ENCODE results near the gene CCL15. TPM values are rescaled to one million over a fixed set of nuclear protein-coding genes. Genes with fewer than 3 reads are reported as not detected.

The CCL15 gene
- total RNA-seq, 1 donor from 2014 or later = not detected

- H3K36me3 ChIP-seq = no peaks in the 10 kb centered on the region
- no peaks in the 10 kb centered on the region for H3K4me1 ChIP-seq
- DNase-seq (ENCODE audit: extremely low spot score in 2 of 2) = peak in 1 of 2 donors; percentile 56
- H3K27ac ChIP-seq = no peak overlapping the region
- H3K9me3 ChIP-seq = no peaks in the 10 kb centered on the region
- no peaks in the 10 kb centered on the region for H3K27me3 ChIP-seq
- intact Hi-C loops (cut with DNase I) = no loop called here
- no peak overlapping the region for H3K4me3 ChIP-seq
- TF ChIP-seq POLR2AphosphoS5 (IDR thresholded peaks at IDR 0.05; ENCODE audit: insufficient read depth in 1 of 2, low read depth in 1 of 2) = no peak
- TF ChIP-seq POLR2A (IDR thresholded peaks at IDR 0.05) = no peak
- TF ChIP-seq CTCF (IDR thresholded peaks at IDR 0.05) = no peak
Observed at GRCh38 chr17:35968520-35969054, 32.8 kb downstream of the CCL15 start.

GRCh38 chr17:35965272-35965671, 36.1 kb downstream of the CCL15 start:
- Histone ChIP-seq H3K4me1 (no peaks in the 10 kb centered on the region), H3K9me3 (no peaks in the 10 kb centered on the region), H3K4me3 (no peak overlapping the region), H3K36me3 (no peaks in the 10 kb centered on the region), H3K27me3 (no peaks in the 10 kb centered on the region), H3K27ac (no peak overlapping the region)
- no peak for DNase-seq (ENCODE audit: extremely low spot score in 2 of 2)
- TF ChIP-seq CTCF (IDR thresholded peaks at IDR 0.05) (no peak), POLR2A (IDR thresholded peaks at IDR 0.05) (no peak), POLR2AphosphoS5 (IDR thresholded peaks at IDR 0.05; ENCODE audit: insufficient read depth in 1 of 2, low read depth in 1 of 2) (no peak)
- intact Hi-C loops (cut with DNase I) = no loop called here

DNA sequence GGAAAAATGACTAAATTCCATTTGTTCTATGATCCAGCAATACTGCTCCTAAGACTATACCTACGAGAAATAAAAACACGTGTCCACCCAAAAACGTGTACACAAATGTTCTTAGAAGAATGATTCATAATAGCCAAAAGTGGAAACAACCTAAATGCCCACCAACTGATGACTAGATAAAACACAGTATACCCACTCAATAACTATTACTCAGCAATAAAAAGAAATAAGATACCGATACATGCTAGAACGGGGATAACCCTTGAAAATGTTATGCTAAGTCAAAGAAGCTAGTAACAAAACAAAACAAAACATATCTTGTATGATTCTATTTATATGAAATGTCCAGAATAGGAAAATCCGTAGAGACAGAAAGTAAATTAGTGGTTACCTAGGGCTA, 37.7 kb downstream of the CCL15 start:
- no peak for TF ChIP-seq CTCF (IDR thresholded peaks at IDR 0.05)
- DNase-seq (ENCODE audit: extremely low spot score in 2 of 2) = no peak
- H3K4me1 ChIP-seq = no peaks in the 10 kb centered on the region
- H3K9me3 ChIP-seq = no peaks in the 10 kb centered on the region
- no peak overlapping the region for H3K4me3 ChIP-seq
- intact Hi-C loops (cut with DNase I) = no loop called here
- H3K27me3 ChIP-seq = no peaks in the 10 kb centered on the region
- no peak overlapping the region for H3K27ac ChIP-seq
- no peaks in the 10 kb centered on the region for H3K36me3 ChIP-seq

DNA sequence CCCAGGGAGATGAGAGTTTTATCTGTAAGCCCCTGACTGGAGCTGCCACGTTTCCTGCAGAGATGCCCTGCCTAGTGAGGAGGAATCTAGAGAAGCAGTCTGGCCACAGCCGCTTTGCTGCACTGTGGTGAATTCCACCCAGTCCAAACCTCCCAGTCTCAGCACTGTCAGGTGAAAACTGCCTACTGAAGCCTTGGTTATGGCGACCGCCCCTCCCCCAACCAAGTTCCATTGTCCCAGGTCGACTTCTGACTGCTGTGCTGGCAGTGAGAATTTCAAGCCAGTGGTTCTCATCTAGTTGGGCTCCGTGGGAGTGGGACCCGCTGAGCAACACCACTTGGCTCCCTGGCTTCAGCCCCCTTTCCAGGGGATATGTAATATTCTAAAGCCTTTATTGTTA, 47.6 kb downstream of the CCL15 start:
- no peaks in the 10 kb centered on the region for H3K9me3 ChIP-seq
- TF ChIP-seq POLR2A (IDR thresholded peaks at IDR 0.05) (no peak), CTCF (IDR thresholded peaks at IDR 0.05) (no peak), POLR2AphosphoS5 (IDR thresholded peaks at IDR 0.05; ENCODE audit: insufficient read depth in 1 of 2, low read depth in 1 of 2) (no peak)
- DNase-seq (ENCODE audit: extremely low spot score in 2 of 2) = no peak
- H3K4me3 ChIP-seq = no peak overlapping the region
- no peaks in the 10 kb centered on the region for H3K27me3 ChIP-seq
- intact Hi-C loops (cut with DNase I) = loop anchor here (5.0 kb wide), 1 partner anchor 1996 kb away; no protein-coding TSS in a partner anchor
- no peaks in the 10 kb centered on the region for H3K36me3 ChIP-seq
- H3K27ac ChIP-seq = no peak overlapping the region
- no peaks in the 10 kb centered on the region for H3K4me1 ChIP-seq

- Histone ChIP-seq H3K36me3 (no peaks in the 10 kb centered on the region), H3K27ac (no peak overlapping the region), H3K4me1 (no peaks in the 10 kb centered on the region), H3K9me3 (no peaks in the 10 kb centered on the region), H3K4me3 (no peak overlapping the region), H3K27me3 (no peaks in the 10 kb centered on the region)
- intact Hi-C loops (cut with DNase I) = no loop called here
- no peak for TF ChIP-seq POLR2AphosphoS5 (IDR thresholded peaks at IDR 0.05; ENCODE audit: insufficient read depth in 1 of 2, low read depth in 1 of 2)
- no peak for TF ChIP-seq POLR2A (IDR thresholded peaks at IDR 0.05)
- TF ChIP-seq CTCF (IDR thresholded peaks at IDR 0.05) = no peak
- no peak for DNase-seq (ENCODE audit: extremely low spot score in 2 of 2)
Observed at GRCh38 chr17:35949401-35949800, 52.0 kb downstream of the CCL15 start.

Measured in vagina (tissue), 2 donors.